OCI-LY1 (cell line): ENCODE measurements around the gene SPDL1.

ENCODE experiments used
- H2AFZ ChIP-seq: fragments of 200-600 bp; sonication (generic), shearing (Covaris generic); 2 replicates; pipeline ENCODE4 v1.6.0; 2014; ENCODE audit warnings: antibody characterized with exemption, mild to moderate bottlenecking, low read length
- H3F3A ChIP-seq: fragments of 200-600 bp; sonication (generic), shearing (Covaris generic); 2 replicates; pipeline ENCODE4 v1.6.0; 2014; ENCODE audit warnings: mild to moderate bottlenecking, antibody characterized with exemption, low read length, moderate library complexity; ENCODE audit not compliant: insufficient read depth
- H3K27ac ChIP-seq: fragments of 200-600 bp; sonication (generic); 2 replicates; pipeline ENCODE4 v1.5.1; 2014; ENCODE audit warnings: low read length, mixed run types, mild to moderate bottlenecking, low read depth; ENCODE audit not compliant: poor library complexity, severe bottlenecking
- H3K27me3 ChIP-seq: fragments of 200-600 bp; sonication (generic); 2 replicates; pipeline ENCODE4 v1.6.0; 2014; ENCODE audit warnings: antibody characterized with exemption, mild to moderate bottlenecking, low read length, moderate library complexity; ENCODE audit not compliant: insufficient read depth
- H3K36me3 ChIP-seq: fragments of 200-600 bp; sonication (generic); 2 replicates; pipeline ENCODE4 v1.6.1; 2014; ENCODE audit warnings: mild to moderate bottlenecking, antibody characterized with exemption, low read length, moderate library complexity, mixed read lengths; ENCODE audit not compliant: insufficient read depth
- H3K4me1 ChIP-seq: fragments of 200-600 bp; sonication (generic); 2 replicates; pipeline ENCODE4 v1.5.1; 2014; ENCODE audit warnings: mild to moderate bottlenecking, low read length, moderate library complexity; ENCODE audit not compliant: insufficient read depth, severe bottlenecking
- H3K4me2 ChIP-seq: fragments of 200-600 bp; sonication (generic), shearing (Covaris generic); 2 replicates; pipeline ENCODE4 v1.6.1; 2014; ENCODE audit warnings: low read length
- H3K4me3 ChIP-seq: fragments of 200-600 bp; sonication (generic); 2 replicates; pipeline ENCODE4 v1.5.1; 2014; ENCODE audit warnings: low read length, low read depth, mild to moderate bottlenecking, mixed read lengths; ENCODE audit not compliant: poor library complexity, severe bottlenecking
- H3K79me2 ChIP-seq: fragments of 200-600 bp; shearing (Covaris generic); 2 replicates; pipeline ENCODE4 v1.6.1; 2016; ENCODE audit warnings: mixed run types, low read length, mixed read lengths; ENCODE audit not compliant: insufficient read depth
- H3K9ac ChIP-seq: fragments of 200-600 bp; sonication (generic), shearing (Covaris generic); 2 replicates; pipeline ENCODE4 v1.6.1; 2014; ENCODE audit warnings: mild to moderate bottlenecking, low read length, mixed read lengths
- H3K9me2 ChIP-seq: fragments of 200-600 bp; sonication (generic), shearing (Covaris generic); 2 replicates; pipeline ENCODE4 v1.6.1; 2014; ENCODE audit warnings: low read depth, mild to moderate bottlenecking, low read length, mixed read lengths
- H3K9me3 ChIP-seq: fragments of 200-600 bp; shearing (Covaris generic); 2 replicates; pipeline ENCODE4 v1.6.1; 2014; ENCODE audit warnings: low read length, mixed read lengths
- H4K20me1 ChIP-seq: fragments of 200-600 bp; sonication (generic), shearing (Covaris generic); 2 replicates; pipeline ENCODE4 v1.6.0; 2016; ENCODE audit warnings: mild to moderate bottlenecking, low read length; ENCODE audit not compliant: insufficient read depth
- EZH2 ChIP-seq: fragments of 200-600 bp; sonication (generic), shearing (Covaris generic); IDR thresholded peaks from 2 replicates; pipeline ENCODE4 v1.8.0; 2017; ENCODE audit warnings: borderline replicate concordance, mixed run types, mild to moderate bottlenecking, antibody characterized with exemption, low read length, moderate library complexity, mixed read lengths
- TF ChIP-seq, protein P1 (sequence below): fragments of 200-600 bp; sonication (generic), shearing (Covaris generic); IDR thresholded peaks from 2 replicates; pipeline ENCODE4 v1.5.1; 2017; ENCODE audit warnings: mild to moderate bottlenecking, antibody characterized with exemption, low read length, moderate library complexity, mixed read lengths

The SPDL1 gene

DNA sequence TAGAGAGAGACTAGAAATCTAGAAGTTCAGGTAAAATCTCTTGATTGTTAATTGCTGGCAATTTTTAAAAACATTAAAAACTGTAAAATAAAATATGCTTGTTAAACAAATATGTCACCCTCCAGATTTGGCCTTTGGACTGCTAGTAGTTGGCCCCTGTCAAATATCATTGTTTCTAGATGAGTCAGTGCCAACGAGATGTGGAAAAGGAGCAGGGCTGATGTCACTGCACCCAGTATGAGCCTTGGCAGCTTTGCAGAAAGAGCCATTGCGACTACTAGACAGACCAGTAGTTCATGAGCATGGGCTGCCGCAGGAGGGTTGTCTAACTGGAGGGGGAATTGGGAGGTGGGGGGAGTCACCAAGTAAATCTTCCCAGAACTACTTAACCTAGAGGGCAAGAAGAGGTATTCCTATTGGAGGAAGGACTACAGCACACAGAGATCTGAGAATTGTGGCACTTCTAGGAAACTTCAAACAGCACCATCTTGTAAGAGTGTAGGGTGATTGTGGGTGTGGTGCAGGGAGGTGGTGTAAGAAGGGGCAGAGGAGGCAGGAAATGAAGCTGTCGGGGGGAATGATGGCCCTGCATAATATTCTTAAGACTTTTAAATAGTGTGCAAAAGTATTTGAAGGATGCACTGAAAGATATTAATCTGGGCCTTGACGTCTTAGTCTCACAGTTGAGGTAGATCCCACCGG lies 46.4 kb downstream of the SPDL1 start:
- Histone ChIP-seq H3K9me3 (no peaks in the 10 kb centered on the region), H3K79me2 (no peaks in the 10 kb centered on the region), H3K27me3 (no peaks in the 10 kb centered on the region; the same call in 1 of the 2 replicates), H3K4me2 (no peak overlapping the region), H3K27ac (no peak overlapping the region), H2AFZ (no peak overlapping the region), H3K36me3 (no peaks in the 10 kb centered on the region), H3F3A (no peaks in the 10 kb centered on the region), H4K20me1 (no peaks in the 10 kb centered on the region), H3K4me1 (no peaks in the 10 kb centered on the region), H3K4me3 (no peak overlapping the region), H3K9ac (no peak overlapping the region), H3K9me2 (no peaks in the 10 kb centered on the region)
- no peak for TF ChIP-seq EZH2
- TF ChIP-seq, protein P1, sequence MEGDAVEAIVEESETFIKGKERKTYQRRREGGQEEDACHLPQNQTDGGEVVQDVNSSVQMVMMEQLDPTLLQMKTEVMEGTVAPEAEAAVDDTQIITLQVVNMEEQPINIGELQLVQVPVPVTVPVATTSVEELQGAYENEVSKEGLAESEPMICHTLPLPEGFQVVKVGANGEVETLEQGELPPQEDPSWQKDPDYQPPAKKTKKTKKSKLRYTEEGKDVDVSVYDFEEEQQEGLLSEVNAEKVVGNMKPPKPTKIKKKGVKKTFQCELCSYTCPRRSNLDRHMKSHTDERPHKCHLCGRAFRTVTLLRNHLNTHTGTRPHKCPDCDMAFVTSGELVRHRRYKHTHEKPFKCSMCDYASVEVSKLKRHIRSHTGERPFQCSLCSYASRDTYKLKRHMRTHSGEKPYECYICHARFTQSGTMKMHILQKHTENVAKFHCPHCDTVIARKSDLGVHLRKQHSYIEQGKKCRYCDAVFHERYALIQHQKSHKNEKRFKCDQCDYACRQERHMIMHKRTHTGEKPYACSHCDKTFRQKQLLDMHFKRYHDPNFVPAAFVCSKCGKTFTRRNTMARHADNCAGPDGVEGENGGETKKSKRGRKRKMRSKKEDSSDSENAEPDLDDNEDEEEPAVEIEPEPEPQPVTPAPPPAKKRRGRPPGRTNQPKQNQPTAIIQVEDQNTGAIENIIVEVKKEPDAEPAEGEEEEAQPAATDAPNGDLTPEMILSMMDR, result no peak

DNA sequence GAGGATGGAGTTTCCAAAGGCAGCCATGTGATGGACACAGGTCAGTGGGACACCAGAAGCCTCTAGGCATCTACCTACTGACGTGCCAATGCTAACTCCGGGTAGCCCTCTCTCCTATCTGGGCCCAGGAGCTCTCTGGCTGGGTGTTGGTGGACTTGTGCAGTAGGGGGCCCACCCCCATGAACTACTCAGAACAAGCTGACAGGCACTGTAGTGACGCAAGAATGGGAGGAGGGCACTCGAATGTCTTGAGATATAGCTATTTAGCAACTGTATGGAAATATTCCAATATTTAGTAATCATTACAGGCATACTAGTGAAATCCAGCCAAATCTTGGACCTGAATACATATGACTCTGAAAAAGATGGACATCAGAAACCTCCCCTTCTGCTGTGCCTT lies 47.8 kb downstream of the SPDL1 start:
- H3K9me3 ChIP-seq, result no peaks in the 10 kb centered on the region
- no peaks in the 10 kb centered on the region for H4K20me1 ChIP-seq
- no peak overlapping the region for H3K27ac ChIP-seq
- TF ChIP-seq, protein P1, result no peak
- TF ChIP-seq EZH2, result no peak
- H3F3A ChIP-seq, result no peaks in the 10 kb centered on the region
- no peaks in the 10 kb centered on the region for H3K9me2 ChIP-seq
- no peak overlapping the region for H3K4me2 ChIP-seq
- no peaks in the 10 kb centered on the region; the same call in 1 of the 2 replicates for H3K27me3 ChIP-seq
- H2AFZ ChIP-seq, result no peak overlapping the region
- no peaks in the 10 kb centered on the region for H3K79me2 ChIP-seq
- H3K4me3 ChIP-seq, result no peak overlapping the region
- H3K36me3 ChIP-seq, result no peaks in the 10 kb centered on the region
- H3K4me1 ChIP-seq, result peaks cover 1% of the 10 kb centered on the region
- no peak overlapping the region for H3K9ac ChIP-seq

DNA sequence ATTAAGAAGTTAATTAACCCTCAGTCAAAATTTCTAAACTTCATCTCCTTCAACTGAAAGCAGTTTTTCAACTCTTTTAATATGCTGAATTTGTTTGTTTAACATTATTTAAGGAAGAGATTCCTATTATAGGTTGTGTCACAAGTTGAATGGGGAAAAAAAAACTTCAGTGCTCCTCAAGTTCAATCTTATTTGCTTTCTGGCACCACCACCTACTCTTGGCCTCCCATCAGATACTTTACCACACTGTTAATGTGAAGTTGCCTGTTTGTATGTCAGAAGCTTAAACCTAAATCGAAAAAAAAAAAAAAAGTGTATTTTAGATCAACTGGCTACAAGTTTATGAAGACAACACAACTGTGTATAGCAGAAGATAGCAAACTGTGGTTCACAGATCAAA lies 49.4 kb downstream of the SPDL1 start:
- H3K9me2 ChIP-seq, result no peaks in the 10 kb centered on the region
- H2AFZ ChIP-seq, result no peak overlapping the region
- H3K27ac ChIP-seq, result no peak overlapping the region
- peaks cover 7% of the 10 kb centered on the region for H3K4me1 ChIP-seq
- H3F3A ChIP-seq, result no peaks in the 10 kb centered on the region
- H3K9ac ChIP-seq, result no peak overlapping the region
- H3K4me2 ChIP-seq, result no peak overlapping the region
- H3K27me3 ChIP-seq, result no peaks in the 10 kb centered on the region
- TF ChIP-seq EZH2, result no peak
- TF ChIP-seq, protein P1, result no peak
- no peaks in the 10 kb centered on the region for H4K20me1 ChIP-seq
- H3K4me3 ChIP-seq, result no peak overlapping the region
- H3K79me2 ChIP-seq, result peaks cover under 1% of the 10 kb centered on the region
- H3K9me3 ChIP-seq, result no peaks in the 10 kb centered on the region
- no peaks in the 10 kb centered on the region for H3K36me3 ChIP-seq
